HepG2 (cell line): ENCODE data around the gene DPEP3. TPM values are rescaled to one million over a fixed set of nuclear protein-coding genes. Genes with fewer than 3 reads are reported as not detected.

ENCODE experiments used
- ATAC-seq: fragments of 200-7000 bp; cut with Tn5 transposase; 3 replicates; pipeline ENCODE4 v1.9.1; 2020; ENCODE audit warnings: mild to moderate bottlenecking, moderate library complexity
- BruUV-seq: library from RNA; stranded (reverse); fragments of 400-500 nt; replicated peaks from 2 replicates; lab custom pipeline; 2021; lab: Mats Ljungman, UMichigan
- CTCF ChIA-PET: fragments of 300-600 bp; formaldehyde crosslinking; extraction: SDS; loops from one replicate; lab custom pipeline; 2021; ENCODE audit warnings: low total read pairs, inconsistent platforms, low intra/inter-chr PET ratio; lab: Yijun Ruan, JAX
- POLR2A ChIA-PET: fragments of 350-600 bp; sonication (Branson Sonifier 250); formaldehyde crosslinking; loops from one replicate; lab custom pipeline; 2020; ENCODE audit warnings: antibody characterized with exemption, inconsistent platforms; lab: Yijun Ruan, JAX
- DNase-seq: peaks from one replicate; pipeline ENCODE4 v3.0.0-alpha.2; 2015; ENCODE audit warnings: low spot score
- FAIRE-seq: peaks from 3 replicates; lab custom pipeline; 2011; peaks lifted over from hg19 to GRCh38; lab: Jason Lieb, UNC
- H2AFZ ChIP-seq: one replicate; pipeline ENCODE4 v1.6.1; 2011; ENCODE audit warnings: low read length, inconsistent platforms
- H3K27ac ChIP-seq: fragments of 300-600 bp; 3 replicates; pipeline ENCODE4 v1.8.0; 2011; ENCODE audit warnings: mixed run types, mild to moderate bottlenecking, mixed read lengths, low read length, inconsistent platforms; ENCODE audit not compliant: insufficient read depth; ENCODE audit errors: extremely low read length
- H3K27me3 ChIP-seq, 2 experiments: fragments of 200-600 bp in 1 of 2; 2 replicates in 1 of 2; 3 replicates in 1 of 2; pipeline versions ENCODE4 v1.6.0 to v1.8.0; 2011; ENCODE audit warnings: low read length in 2 of 2, mild to moderate bottlenecking in 2 of 2, moderate library complexity in 2 of 2, inconsistent platforms in 1 of 2; ENCODE audit not compliant: insufficient read depth in 2 of 2, control insufficient read depth in 1 of 2
- H3K36me3 ChIP-seq, 2 experiments: fragments of 200-600 bp in 1 of 2; replicated peaks in 1 of 2; 2 replicates in 1 of 2; 3 replicates in 1 of 2; pipeline versions ENCODE4 v1.5.1 to v1.8.0; 2011; ENCODE audit warnings: low read length in 2 of 2, inconsistent platforms in 1 of 2; ENCODE audit not compliant: insufficient read depth in 2 of 2, control insufficient read depth in 1 of 2
- H3K4me1 ChIP-seq: 2 replicates; pipeline ENCODE4 v1.5.1; 2012; ENCODE audit warnings: low read length, inconsistent platforms; ENCODE audit not compliant: insufficient read depth
- H3K4me2 ChIP-seq: 2 replicates; pipeline ENCODE4 v1.6.0; 2011; ENCODE audit warnings: low read depth, low read length, inconsistent platforms
- H3K4me3 ChIP-seq, 3 experiments: fragments of 200-600 bp in 1 of 3; sonication (generic), shearing (Covaris generic) in 1 of 3; replicated peaks in 1 of 3; 2 replicates each; pipeline ENCODE4 v1.5.1; 2011 to 2016; ENCODE audit warnings: low read length in 3 of 3, inconsistent platforms in 2 of 3, low read depth in 2 of 3, mild to moderate bottlenecking in 2 of 3, control low read depth in 1 of 3, mixed read lengths in 1 of 3; ENCODE audit not compliant: insufficient read depth in 1 of 3
- H3K79me2 ChIP-seq: one replicate; pipeline ENCODE4 v1.6.1; 2011; ENCODE audit warnings: low read length, inconsistent platforms; ENCODE audit not compliant: insufficient read depth
- H3K9ac ChIP-seq: 2 replicates; pipeline ENCODE4 v1.6.0; 2011; ENCODE audit warnings: mild to moderate bottlenecking, low read depth, low read length, inconsistent platforms; ENCODE audit not compliant: insufficient read depth
- H3K9me3 ChIP-seq: 2 replicates; pipeline ENCODE4 v1.5.1; 2012; ENCODE audit warnings: mild to moderate bottlenecking, low read length
- H4K20me1 ChIP-seq: 2 replicates; pipeline ENCODE4 v1.6.0; 2011; ENCODE audit warnings: inconsistent platforms, mild to moderate bottlenecking, low read length, moderate library complexity; ENCODE audit not compliant: insufficient read depth
- HOXA3 ChIP-seq: sonication (generic); formaldehyde crosslinking; IDR thresholded peaks from 2 replicates; pipeline ENCODE4 v1.5.0; 2020; ENCODE audit warnings: missing genetic modification reagents
- NONO ChIP-seq, 2 experiments: fragments of 450-650 bp in 1 of 2; sonication (generic) in 1 of 2; formaldehyde crosslinking in 1 of 2; IDR thresholded peaks in 1 of 2; conservative IDR thresholded peaks in 1 of 2; 2 replicates each; pipeline versions ENCODE4 v1.6.1 to v1.8.0; 2017 to 2022; ENCODE audit warnings: mild to moderate bottlenecking in 1 of 2, missing genetic modification reagents in 1 of 2, moderate library complexity in 1 of 2
- NR2F6 ChIP-seq, 2 experiments: IDR thresholded peaks; 2 replicates each; pipeline ENCODE4 v1.6.1; 2016; ENCODE audit warnings: antibody characterized with exemption in 1 of 2, mild to moderate bottlenecking in 1 of 2
- POLR2AphosphoS5 ChIP-seq: IDR thresholded peaks from 2 replicates; pipeline ENCODE4 v1.6.1; 2012; ENCODE audit warnings: low read depth, low read length
- RARG ChIP-seq: sonication (generic); formaldehyde crosslinking; IDR thresholded peaks from 2 replicates; pipeline ENCODE4 v1.4.0; 2020; ENCODE audit warnings: low read depth, mild to moderate bottlenecking, missing genetic modification reagents
- TBX2 ChIP-seq: sonication (generic); formaldehyde crosslinking; IDR thresholded peaks from 2 replicates; pipeline ENCODE4 v1.5.0; 2020; ENCODE audit warnings: missing genetic modification reagents, mild to moderate bottlenecking, borderline replicate concordance
- TCF12 ChIP-seq, 2 experiments: fragments of 450-650 bp in 1 of 2; sonication (generic) in 1 of 2; formaldehyde crosslinking in 1 of 2; IDR thresholded peaks; 2 replicates each; pipeline versions ENCODE4 v1.6.1 to v1.8.0; 2017 to 2022; ENCODE audit warnings: antibody characterized with exemption in 1 of 2, mild to moderate bottlenecking in 1 of 2, missing genetic modification reagents in 1 of 2, moderate library complexity in 1 of 2
- TFDP2 ChIP-seq: sonication (generic); formaldehyde crosslinking; IDR thresholded peaks from 2 replicates; pipeline ENCODE4 v1.4.0; 2020; ENCODE audit warnings: missing genetic modification reagents
- ZBTB7A ChIP-seq: sonication (generic); formaldehyde crosslinking; IDR thresholded peaks from 2 replicates; pipeline ENCODE4 v1.8.0; 2022; ENCODE audit warnings: mild to moderate bottlenecking, missing genetic modification reagents
- ZFX ChIP-seq: sonication (generic); formaldehyde crosslinking; IDR thresholded peaks from 2 replicates; pipeline ENCODE4 v1.4.0; 2020; ENCODE audit warnings: mild to moderate bottlenecking, low read depth, missing genetic modification reagents, moderate library complexity
- ZNF136 ChIP-seq: sonication (generic); formaldehyde crosslinking; IDR thresholded peaks from 2 replicates; pipeline ENCODE4 v1.8.1; 2022; ENCODE audit warnings: low read depth, mild to moderate bottlenecking, moderate library complexity, missing genetic modification reagents
- ZNF263 ChIP-seq: sonication (generic); formaldehyde crosslinking; IDR thresholded peaks from 2 replicates; pipeline ENCODE4 v1.4.0; 2020; ENCODE audit warnings: missing genetic modification reagents
- ZNF432 ChIP-seq: sonication (generic); formaldehyde crosslinking; IDR thresholded peaks from 2 replicates; pipeline ENCODE4 v1.5.0; 2020; ENCODE audit warnings: missing genetic modification reagents, mild to moderate bottlenecking, borderline replicate concordance
- ZNF546 ChIP-seq: sonication (generic); formaldehyde crosslinking; conservative IDR thresholded peaks from 2 replicates; pipeline ENCODE4 v1.8.1; 2023; ENCODE audit warnings: mild to moderate bottlenecking, missing genetic modification reagents
- ZNF619 ChIP-seq: sonication (generic); formaldehyde crosslinking; IDR thresholded peaks from 2 replicates; pipeline ENCODE4 v1.4.0; 2020; ENCODE audit warnings: mild to moderate bottlenecking, missing genetic modification reagents
- ZNF703 ChIP-seq: sonication (generic); formaldehyde crosslinking; IDR thresholded peaks from 2 replicates; pipeline ENCODE4 v1.5.1; 2020; ENCODE audit warnings: missing genetic modification reagents, mild to moderate bottlenecking, moderate library complexity, borderline replicate concordance
- ZNF766 ChIP-seq: sonication (generic); formaldehyde crosslinking; IDR thresholded peaks from 2 replicates; pipeline ENCODE4 v1.5.0; 2020; ENCODE audit warnings: missing genetic modification reagents, borderline replicate concordance
- WGBS: methylation state at CpG from one replicate; pipeline ENCODE4 v1.1.6; 2017; ENCODE audit warnings: low lambda C conversion rate; 5-methylcytosine and 5-hydroxymethylcytosine counted together
- in situ Hi-C: cut with HindIII; loops from 2 replicates; pipeline ENCODE4 v1.10.0; 2017; ENCODE audit warnings: low pct_unique_long_range_greater_than_20kb; ENCODE audit not compliant: extremely low pct_ligation_motif_present
- intact Hi-C: fragments of 100-400 bp; cut with micrococcal nuclease; formaldehyde crosslinking; loops from one replicate; pipeline ENCODE4 v1.10.0; 2022; ENCODE audit not compliant: unreplicated experiment
- polyA plus RNA-seq, 8 experiments: library from polyadenylated mRNA; depleted of rRNA in 3 of 8; stranded (reverse) in 7 of 8; unstranded in 1 of 8; fragments of >200 nt; fragmentation: Illumina TruSeq in 4 of 8; extraction: Trizol in 4 of 8; gene quantifications; 2 replicates each; pipeline versions ENCODE4 v1.2.1 to v1.2.3, GENCODE V29; 2011 to 2016; ENCODE audit warnings: low read depth in 4 of 8, missing spikeins in 1 of 8, mixed read lengths in 1 of 8; ENCODE audit not compliant: insufficient read depth in 1 of 8
- total RNA-seq, 5 experiments: library from RNA; depleted of rRNA; stranded (reverse); fragments of >200 nt; fragmentation: Illumina TruSeq; extraction: Trizol; gene quantifications; 2 replicates each; pipeline ENCODE4 v1.2.3, GENCODE V29; 2016; ENCODE audit warnings: low read depth in 1 of 5
- TF ChIP-seq, protein P1 (sequence below): sonication (generic); formaldehyde crosslinking; IDR thresholded peaks from 2 replicates; pipeline ENCODE4 v1.4.0; 2020; ENCODE audit warnings: missing genetic modification reagents, low read depth, mild to moderate bottlenecking, borderline replicate concordance
- TF ChIP-seq, protein P2 (sequence below): sonication (generic); formaldehyde crosslinking; IDR thresholded peaks from 2 replicates; pipeline ENCODE4 v1.4.0; 2020; ENCODE audit warnings: missing genetic modification reagents, borderline replicate concordance

The DPEP3 gene
- total and polyA plus RNA-seq, 2 of the 13 experiments (the other 11 are each of a cell fraction or from before 2014, with no cell fraction given) = not detected

DNA sequence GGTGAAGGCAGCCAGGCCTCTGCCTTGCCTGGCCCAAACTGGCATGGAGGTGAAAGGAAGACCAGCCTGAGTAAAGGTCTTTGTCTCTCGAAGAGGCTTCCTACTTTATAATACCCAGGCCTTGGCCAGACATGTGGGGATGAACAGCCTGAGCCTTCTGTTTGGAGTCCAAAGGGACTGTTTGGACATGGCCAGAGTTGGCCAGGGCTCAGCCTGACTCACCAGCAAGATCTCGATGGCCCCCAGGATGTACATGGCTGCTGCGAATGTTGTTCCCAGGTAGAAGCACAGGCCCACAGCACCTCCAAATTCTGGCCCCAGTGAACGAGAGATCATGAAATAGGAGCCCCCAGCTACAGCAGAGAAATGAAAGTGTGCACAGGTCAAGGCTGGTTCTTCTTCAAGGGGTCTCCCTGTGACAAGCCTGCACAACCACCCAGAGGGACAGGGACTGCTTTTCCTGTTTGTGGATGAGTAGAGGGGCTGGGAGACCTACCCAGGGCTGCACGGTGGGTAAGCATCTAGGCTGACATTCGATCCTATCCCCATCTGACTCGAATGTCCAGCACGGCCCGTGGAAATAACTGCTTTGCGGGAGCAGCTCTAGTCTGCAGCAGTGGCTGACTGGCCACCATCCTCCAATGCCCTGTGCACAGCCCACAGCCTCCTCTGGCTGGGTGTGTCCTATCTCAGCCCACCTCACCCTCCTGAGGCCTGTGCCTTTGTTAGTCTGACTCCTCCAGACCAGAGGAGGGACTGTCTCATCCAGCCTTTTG lies 25.7 kb downstream of the DPEP3 start:
- DNase-seq (no peak), FAIRE-seq (peak; percentile 23), ATAC-seq (peak; percentile 69)
- intact Hi-C loops (no loop called here), in situ Hi-C loops (no loop called here)
- Histone ChIP-seq H3K9ac (no peak overlapping the region), H4K20me1 (no peaks in the 10 kb centered on the region; the same call in 1 of the 2 replicates), H3K4me3 (no peak overlapping the region), H3K27ac (peak overlapping the region; percentile 18), H3K4me1 (peaks cover 17% of the 10 kb centered on the region), H3K4me2 (no peak overlapping the region), H3K79me2 (no peaks in the 10 kb centered on the region), H3K9me3 (no peaks in the 10 kb centered on the region), H2AFZ (no peak overlapping the region), H3K36me3 (peaks cover 56 to 77% of the 10 kb centered on the region in 2 experiments), H3K27me3 (no peaks in the 10 kb centered on the region)
- ChIA-PET CTCF (no interaction called here), POLR2A (interaction anchor here (1.5 to 4.1 kb wide), 3 partner anchors 10 to 11 kb away, joined by 3 to 16 read pairs (median 9); no protein-coding TSS in a partner anchor)
- BruUV-seq = no TSS peak
- WGBS = 88% methylated on average over 10 of the region's 10 CpGs
- TF ChIP-seq, protein P1, sequence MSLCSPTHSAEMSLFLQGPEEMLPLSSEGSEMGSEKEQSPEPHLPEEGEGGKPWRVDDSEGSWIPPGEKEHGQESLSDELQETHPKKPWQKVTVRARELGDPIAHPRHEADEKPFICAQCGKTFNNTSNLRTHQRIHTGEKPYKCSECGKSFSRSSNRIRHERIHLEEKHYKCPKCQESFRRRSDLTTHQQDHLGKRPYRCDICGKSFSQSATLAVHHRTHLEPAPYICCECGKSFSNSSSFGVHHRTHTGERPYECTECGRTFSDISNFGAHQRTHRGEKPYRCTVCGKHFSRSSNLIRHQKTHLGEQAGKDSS (CRISPR knock-in tag) = 0 out of 2 replicates have a peak, but pooled peaks have one; percentile 10
- TF ChIP-seq ZNF263 (CRISPR knock-in tag) = 0 out of 2 replicates have a peak, but pooled peaks have one; percentile 31
- TF ChIP-seq, protein P2, sequence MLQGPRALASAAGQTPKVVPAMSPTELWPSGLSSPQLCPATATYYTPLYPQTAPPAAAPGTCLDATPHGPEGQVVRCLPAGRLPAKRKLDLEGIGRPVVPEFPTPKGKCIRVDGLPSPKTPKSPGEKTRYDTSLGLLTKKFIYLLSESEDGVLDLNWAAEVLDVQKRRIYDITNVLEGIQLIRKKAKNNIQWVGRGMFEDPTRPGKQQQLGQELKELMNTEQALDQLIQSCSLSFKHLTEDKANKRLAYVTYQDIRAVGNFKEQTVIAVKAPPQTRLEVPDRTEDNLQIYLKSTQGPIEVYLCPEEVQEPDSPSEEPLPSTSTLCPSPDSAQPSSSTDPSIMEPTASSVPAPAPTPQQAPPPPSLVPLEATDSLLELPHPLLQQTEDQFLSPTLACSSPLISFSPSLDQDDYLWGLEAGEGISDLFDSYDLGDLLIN (CRISPR knock-in tag) = 0 out of 2 replicates have a peak, but pooled peaks have one; percentile 54
- TF ChIP-seq ZNF703 (CRISPR knock-in tag) = no peak
- TF ChIP-seq ZFX (CRISPR knock-in tag) = 0 out of 2 replicates have a peak, but pooled peaks have one; percentile 18
- no peak for TF ChIP-seq ZNF619 (CRISPR knock-in tag)
- no peak for TF ChIP-seq NONO (IDR thresholded peaks at IDR 0.05)
- 0 out of 2 replicates have a peak, but pooled peaks have one; percentile 17 for TF ChIP-seq NONO (CRISPR knock-in tag; conservative IDR thresholded peaks at IDR 0.05)
- no peak for TF ChIP-seq ZNF546 (CRISPR knock-in tag)
- no peak for TF ChIP-seq RARG
- no peak for TF ChIP-seq TCF12 (IDR thresholded peaks at IDR 0.05)
- no peak for TF ChIP-seq TCF12 (CRISPR knock-in tag; IDR thresholded peaks at IDR 0.05)
- no peak for TF ChIP-seq NR2F6 (IDR thresholded peaks at IDR 0.05)
- TF ChIP-seq NR2F6 (CRISPR knock-in tag; IDR thresholded peaks at IDR 0.05) = no peak
- TF ChIP-seq ZNF136 (CRISPR knock-in tag) = no peak
- TF ChIP-seq ZNF432 (CRISPR knock-in tag) = 0 out of 2 replicates have a peak, but pooled peaks have one; percentile 35
- TF ChIP-seq TFDP2 (CRISPR knock-in tag) = no peak
- 0 out of 2 replicates have a peak, but pooled peaks have one; percentile 14 for TF ChIP-seq TBX2
- no peak for TF ChIP-seq ZBTB7A (CRISPR knock-in tag)
- TF ChIP-seq ZNF766 (CRISPR knock-in tag) = no peak
- peak; percentile 20; the same call in 1 of the 2 replicates for TF ChIP-seq POLR2AphosphoS5
- TF ChIP-seq HOXA3 (CRISPR knock-in tag) = 0 out of 2 replicates have a peak, but pooled peaks have one; percentile 34
